Midbrain (tissue), 1 donor: Measurements from ENCODE around the gene HTR6.

Source experiments
- DNase-seq: peaks from one replicate; lab custom pipeline; 2025; lab: John Stamatoyannopoulos, UW

The HTR6 gene

DNA sequence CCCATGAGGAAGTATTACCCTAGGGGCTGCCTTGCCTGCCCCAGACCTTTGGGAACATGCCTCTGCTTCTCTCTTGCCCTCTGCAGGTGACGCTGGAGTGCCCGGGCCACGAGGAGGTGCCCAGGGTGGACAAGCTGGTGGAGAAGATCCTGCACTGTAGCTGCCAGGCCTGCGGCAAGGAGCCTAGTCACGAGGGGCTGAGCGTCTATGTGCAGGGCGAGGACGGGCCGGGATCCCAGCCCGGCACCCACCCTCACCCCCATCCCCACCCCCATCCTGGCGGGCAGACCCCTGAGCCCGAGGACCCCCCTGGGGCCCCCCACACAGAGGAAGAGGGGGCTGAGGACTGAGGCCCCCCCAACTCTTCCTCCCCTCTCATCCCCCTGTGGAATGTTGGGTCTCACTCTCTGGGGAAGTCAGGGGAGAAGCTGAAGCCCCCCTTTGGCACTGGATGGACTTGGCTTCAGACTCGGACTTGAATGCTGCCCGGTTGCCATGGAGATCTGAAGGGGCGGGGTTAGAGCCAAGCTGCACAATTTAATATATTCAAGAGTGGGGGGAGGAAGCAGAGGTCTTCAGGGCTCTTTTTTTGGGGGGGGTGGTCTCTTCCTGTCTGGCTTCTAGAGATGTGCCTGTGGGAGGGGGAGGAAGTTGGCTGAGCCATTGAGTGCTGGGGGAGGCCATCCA, 7.8 kb upstream of the HTR6 start:
- no peak for DNase-seq

DNA sequence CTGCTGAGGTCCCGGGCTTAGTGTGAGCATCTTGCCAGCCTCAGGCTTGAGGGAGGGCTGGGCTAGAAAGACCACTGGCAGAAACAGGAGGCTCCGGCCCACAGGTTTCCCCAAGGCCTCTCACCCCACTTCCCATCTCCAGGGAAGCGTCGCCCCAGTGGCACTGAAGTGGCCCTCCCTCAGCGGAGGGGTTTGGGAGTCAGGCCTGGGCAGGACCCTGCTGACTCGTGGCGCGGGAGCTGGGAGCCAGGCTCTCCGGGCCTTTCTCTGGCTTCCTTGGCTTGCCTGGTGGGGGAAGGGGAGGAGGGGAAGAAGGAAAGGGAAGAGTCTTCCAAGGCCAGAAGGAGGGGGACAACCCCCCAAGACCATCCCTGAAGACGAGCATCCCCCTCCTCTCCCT, 7.2 kb upstream of the HTR6 start:
- no peak for DNase-seq

GRCh38 chr1:19658186-19658585, 6.5 kb upstream of the HTR6 start:
- no peak for DNase-seq

- DNase-seq, result peak; percentile 30
Observed at GRCh38 chr1:19661721-19662228, 2.9 kb upstream of the HTR6 start.

DNA sequence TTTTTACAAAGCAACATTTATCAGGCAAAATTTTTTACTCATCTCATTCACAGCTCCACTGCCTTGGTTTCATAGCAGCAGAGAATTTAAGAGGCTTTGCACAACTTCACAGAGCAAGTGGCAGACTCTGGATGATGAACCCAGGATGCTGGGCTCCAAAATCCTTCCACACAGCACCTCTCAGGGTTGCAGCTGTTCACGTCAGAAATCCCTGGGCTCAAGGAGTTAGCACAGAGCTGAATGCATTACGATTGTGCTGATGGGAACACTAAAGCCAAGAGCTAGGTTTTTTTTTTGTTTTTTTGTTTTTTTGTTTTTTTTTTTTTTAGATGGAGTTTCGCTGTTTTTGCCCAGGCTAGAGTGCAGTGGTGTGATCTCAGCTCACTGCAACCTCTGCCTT, 2.4 kb upstream of the HTR6 start:
- DNase-seq, result no peak

GRCh38 chr1:19665186-19665495, 466 bp downstream of the HTR6 start:
- DNase-seq, result no peak

GRCh38 chr1:19665496-19666465, 1.1 kb downstream of the HTR6 start:
- no peak for DNase-seq

DNA sequence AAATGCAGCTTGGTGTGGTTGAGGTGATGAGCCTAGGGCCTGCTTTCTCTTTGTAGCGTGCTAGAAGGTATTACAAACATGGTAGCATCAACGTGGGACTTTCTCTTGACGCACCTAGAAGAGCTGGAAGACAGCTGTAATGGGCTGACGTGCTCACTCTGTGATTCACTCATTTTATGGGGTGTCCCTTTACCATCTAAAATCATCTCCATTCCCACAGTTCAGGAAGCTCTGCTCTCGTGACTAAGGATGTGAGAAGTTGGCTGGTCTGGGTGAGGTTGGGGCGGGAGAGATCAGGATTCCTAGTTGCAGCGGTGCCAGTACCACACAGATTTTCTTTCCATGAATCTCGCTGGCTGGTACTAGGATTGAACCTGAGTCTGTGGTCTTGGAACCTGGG, 4.2 kb downstream of the HTR6 start:
- DNase-seq, result no peak

DNA sequence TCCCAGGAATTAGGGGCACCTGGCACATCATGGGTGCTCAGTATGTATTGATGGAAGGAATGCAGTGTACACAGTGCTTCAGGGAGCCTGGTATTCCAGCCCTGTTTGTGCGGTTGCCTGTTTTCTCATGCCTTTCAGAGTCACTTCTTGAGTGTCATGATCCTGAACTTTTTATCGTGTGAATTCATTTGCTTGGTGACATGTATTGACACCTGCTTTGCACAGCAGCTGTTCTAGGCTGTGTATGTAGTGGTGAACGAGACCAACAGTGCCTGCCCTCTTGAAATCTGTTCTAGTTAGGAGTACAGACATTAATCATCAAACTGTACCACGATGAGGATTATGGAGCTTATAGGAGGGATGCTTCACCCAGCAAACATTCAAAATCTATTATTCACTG, 6.1 kb downstream of the HTR6 start:
- DNase-seq, result no peak

- DNase-seq, result no peak
Observed at GRCh38 chr1:19672237-19672636, 7.6 kb downstream of the HTR6 start.

- no peak for DNase-seq
Observed at GRCh38 chr1:19675797-19676196, 11.1 kb downstream of the HTR6 start.

GRCh38 chr1:19676438-19676922, 11.8 kb downstream of the HTR6 start:
- DNase-seq, result no peak

DNA sequence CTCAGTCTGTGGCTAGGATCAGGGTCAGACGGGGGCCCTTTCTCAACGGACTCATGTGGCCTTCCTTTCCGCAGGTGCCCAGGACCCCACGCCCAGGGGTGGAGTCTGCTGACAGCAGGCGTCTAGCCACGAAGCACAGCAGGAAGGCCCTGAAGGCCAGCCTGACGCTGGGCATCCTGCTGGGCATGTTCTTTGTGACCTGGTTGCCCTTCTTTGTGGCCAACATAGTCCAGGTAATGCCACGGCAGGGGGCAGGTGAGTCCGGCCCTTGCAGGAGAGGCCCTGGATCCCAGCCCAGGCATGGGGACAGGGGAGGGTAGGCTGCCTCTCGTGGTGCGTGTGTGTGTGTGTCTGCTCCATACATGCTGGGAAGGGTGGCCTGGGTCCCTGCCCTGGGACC, 13.8 kb downstream of the HTR6 start:
- DNase-seq, result no peak

- no peak for DNase-seq
Observed at GRCh38 chr1:19678931-19679453, 14.3 kb downstream of the HTR6 start.

DNA sequence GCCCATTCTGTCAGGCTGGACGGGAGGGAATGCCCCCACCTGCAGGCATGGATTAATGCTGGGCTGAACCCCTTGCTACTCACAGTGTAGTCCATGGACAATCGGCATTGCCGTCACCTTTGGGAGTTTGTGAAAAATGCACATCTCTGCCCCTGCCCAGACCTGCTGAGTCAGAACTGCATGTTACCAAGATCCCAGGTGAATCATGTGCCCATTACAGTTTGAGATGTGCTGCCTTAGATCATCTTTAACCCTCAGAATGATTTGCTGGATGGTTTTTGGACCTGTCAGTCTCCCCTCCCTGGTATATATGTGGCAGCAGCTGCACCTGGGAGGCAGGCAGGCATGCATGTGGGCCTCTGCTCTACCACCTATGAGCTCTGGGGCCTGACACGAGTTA, 15.0 kb downstream of the HTR6 start:
- no peak for DNase-seq

DNA sequence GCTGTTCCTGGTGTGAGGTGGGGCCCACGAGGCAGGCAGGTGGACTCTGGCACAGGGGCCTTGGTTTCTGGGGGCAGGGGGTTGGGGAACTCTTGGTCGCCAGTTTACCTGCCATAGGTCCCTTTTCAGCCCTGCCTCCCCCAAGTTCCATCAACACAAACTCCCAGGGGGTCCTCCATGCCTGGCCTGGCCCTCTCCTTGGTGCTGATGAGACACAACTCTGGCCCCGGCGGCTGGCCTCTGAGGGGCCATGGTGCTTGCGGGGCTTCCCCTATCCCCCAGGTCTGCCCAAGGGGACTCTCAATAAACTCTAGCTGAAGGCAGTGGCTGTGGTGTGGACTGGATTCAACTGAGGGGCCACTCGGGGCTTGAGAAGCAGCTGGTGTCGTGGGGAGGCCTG, 16.0 kb downstream of the HTR6 start:
- no peak for DNase-seq

DNA sequence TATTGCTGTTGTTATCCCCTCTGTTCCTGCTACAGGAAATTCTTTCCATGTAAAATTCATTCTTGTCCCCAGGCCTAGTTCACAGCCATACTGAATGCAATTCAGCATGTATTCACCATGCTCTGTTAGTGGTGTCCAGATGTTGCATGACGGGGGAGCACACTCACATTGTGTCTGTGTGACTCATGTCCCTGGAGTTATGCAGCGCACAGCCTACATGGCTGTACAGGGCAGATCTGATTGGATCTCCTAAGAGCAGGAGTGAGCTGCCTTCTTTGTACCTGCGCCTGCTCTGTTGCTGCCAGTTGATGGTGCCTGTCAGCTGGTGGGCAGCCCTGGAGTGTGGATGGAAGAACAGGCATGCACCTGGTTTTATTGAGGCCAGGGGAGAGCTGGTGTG, 17.6 kb downstream of the HTR6 start:
- DNase-seq, result no peak

GRCh38 chr1:19682901-19683300, 18.2 kb downstream of the HTR6 start:
- DNase-seq, result no peak

GRCh38 chr1:19683351-19683750, 18.7 kb downstream of the HTR6 start:
- no peak for DNase-seq

- DNase-seq, result no peak
Observed at GRCh38 chr1:19684677-19685076, 20.0 kb downstream of the HTR6 start.

GRCh38 chr1:19685994-19686393, 21.3 kb downstream of the HTR6 start:
- no peak for DNase-seq

GRCh38 chr1:19687414-19687813, 22.7 kb downstream of the HTR6 start:
- DNase-seq, result no peak
